ENCODE measurements around the gene AGGF1. TPM values are rescaled to one million over a fixed set of nuclear protein-coding genes. Genes with fewer than 3 reads are reported as not detected.
"Not testable (repeated sequence)": the region's sequence is repeated elsewhere in the genome, so short reads cannot be mapped to it uniquely, and the experiment has no call there.

Gene AGGF1
- total and polyA plus RNA-seq, 7 donors, result 8.0 to 20.3 (median 14.0) TPM

- Histone ChIP-seq H3K4me3 (no peak overlapping the region), H3K4me1 (no peaks in the 10 kb centered on the region), H3K9me3 (no peaks in the 10 kb centered on the region), H3K36me3 (ENCODE audit: insufficient read depth in 1 of 2, low read depth in 1 of 2) (no peaks in the 10 kb centered on the region), H3K27ac (no peak overlapping the region), H3K27me3 (ENCODE audit: insufficient read depth in 3 of 3, low read length in 2 of 3) (no peaks in the 10 kb centered on the region)
- DNase-seq (no peak), ATAC-seq (no peak)
- no peak for TF ChIP-seq CTCF (IDR thresholded peaks at IDR 0.05)
- 89 to 97% (median 90%) methylated on average over 4 of the region's 4 CpGs for WGBS, 3 donors
- intact Hi-C loops (cut with DNase I), result no loop called here
Observed at GRCh38 chr5:77101298-77101697, 71.1 kb downstream of the AGGF1 start.

GRCh38 chr5:77102549-77102948 is 72.3 kb downstream of the AGGF1 start:
- Histone ChIP-seq H3K36me3 (ENCODE audit: insufficient read depth in 1 of 2, low read depth in 1 of 2) (no peaks in the 10 kb centered on the region), H3K4me3 (no peak overlapping the region), H3K27me3 (ENCODE audit: insufficient read depth in 3 of 3, low read length in 2 of 3) (no peaks in the 10 kb centered on the region), H3K9me3 (no peaks in the 10 kb centered on the region), H3K27ac (no peak overlapping the region), H3K4me1 (no peaks in the 10 kb centered on the region)
- intact Hi-C loops (cut with DNase I), result no loop called here
- TF ChIP-seq CTCF (IDR thresholded peaks at IDR 0.05), result no peak
- DNase-seq (no peak), ATAC-seq (no peak)
- WGBS, 3 donors, result 87 to 95% (median 87%) methylated on average over 7 of the region's 7 CpGs

GRCh38 chr5:77103457-77103856 is 73.3 kb downstream of the AGGF1 start:
- peak in 2 of 4 donors; percentile 35 to 74 for ATAC-seq
- TF ChIP-seq CTCF (IDR thresholded peaks at IDR 0.05), result no peak
- 76 to 96% (median 87%) methylated on average over 1 of the region's 1 CpG for WGBS, 3 donors
- Histone ChIP-seq H3K27me3 (ENCODE audit: insufficient read depth in 3 of 3, low read length in 2 of 3) (no peaks in the 10 kb centered on the region), H3K36me3 (ENCODE audit: insufficient read depth in 1 of 2, low read depth in 1 of 2) (no peaks in the 10 kb centered on the region), H3K4me3 (no peak overlapping the region), H3K4me1 (no peaks in the 10 kb centered on the region), H3K27ac (no peak overlapping the region), H3K9me3 (no peaks in the 10 kb centered on the region)
- no peak for DNase-seq
- intact Hi-C loops (cut with DNase I), result no loop called here

GRCh38 chr5:77104813-77105212 is 74.6 kb downstream of the AGGF1 start:
- no peaks in the 10 kb centered on the region for H3K36me3 ChIP-seq (ENCODE audit: insufficient read depth in 1 of 2, low read depth in 1 of 2)
- intact Hi-C loops (cut with DNase I), result no loop called here
- H3K27me3 ChIP-seq (ENCODE audit: insufficient read depth in 3 of 3, low read length in 2 of 3), result no peaks in the 10 kb centered on the region
- no peaks in the 10 kb centered on the region for H3K4me1 ChIP-seq
- no peak overlapping the region for H3K4me3 ChIP-seq
- ATAC-seq (no peak), DNase-seq (no peak)
- no peak for TF ChIP-seq CTCF (IDR thresholded peaks at IDR 0.05)
- H3K9me3 ChIP-seq, result no peaks in the 10 kb centered on the region
- H3K27ac ChIP-seq, result no peak overlapping the region

- H3K4me1 ChIP-seq; H3K36me3 ChIP-seq (ENCODE audit: insufficient read depth in 1 of 2, low read depth in 1 of 2); H3K9me3 ChIP-seq; ATAC-seq; H3K27me3 ChIP-seq (ENCODE audit: insufficient read depth in 3 of 3, low read length in 2 of 3); H3K27ac ChIP-seq; intact Hi-C loops (cut with DNase I); H3K4me3 ChIP-seq; DNase-seq: not testable (repeated sequence)
- WGBS, 3 donors, result 96 to 99% (median 96%) methylated on average over 3 to 4 of the region's 4 CpGs
Observed at GRCh38 chr5:77107035-77107434, 76.8 kb downstream of the AGGF1 start.

Other genes with a start within 250 kb of the AGGF1 start
- gene F2RL1, start 211.4 kb upstream of the AGGF1 start, total RNA-seq, result under 1 TPM; 0.08 to 0.17 (median 0.15) TPM
- under 1 TPM; 0.04 to 0.06 (median 0.05) TPM for gene F2RL1, start 211.4 kb upstream of the AGGF1 start, polyA plus RNA-seq
- gene S100Z, start 180.4 kb upstream of the AGGF1 start, total RNA-seq, result not detected
- under 1 TPM in 1 of 3 donors, not detected in 2; 0.09 TPM for gene S100Z, start 180.4 kb upstream of the AGGF1 start, polyA plus RNA-seq
- under 1 TPM in 3 of 4 donors, not detected in 1; 0.27 to 0.51 (median 0.50) TPM for gene CRHBP, start 77.4 kb upstream of the AGGF1 start, total RNA-seq
- under 1 TPM; 0.03 to 0.10 (median 0.10) TPM for gene CRHBP, start 77.4 kb upstream of the AGGF1 start, polyA plus RNA-seq
- 1 to 10 TPM; 1.4 to 3.8 (median 2.8) TPM for gene ZBED3, start 56.9 kb downstream of the AGGF1 start, total RNA-seq
- gene ZBED3, start 56.9 kb downstream of the AGGF1 start, polyA plus RNA-seq, result 1 to 10 TPM; 1.3 to 1.4 (median 1.4) TPM
- 1 to 10 TPM in 1 of 4 donors, under 1 TPM in 3; 0.12 to 2.9 (median 0.70) TPM for gene PDE8B, start 180.3 kb downstream of the AGGF1 start, total RNA-seq
- gene PDE8B, start 180.3 kb downstream of the AGGF1 start, polyA plus RNA-seq, result under 1 TPM; 0.18 to 0.48 (median 0.30) TPM